ENCODE data around the gene PAPPA. TPM values are rescaled to one million over a fixed set of nuclear protein-coding genes. Genes with fewer than 3 reads are reported as not detected.

The PAPPA gene
- total and polyA plus RNA-seq, 2 experiments from 2014 or later: 0.76 to 0.80 TPM

DNA sequence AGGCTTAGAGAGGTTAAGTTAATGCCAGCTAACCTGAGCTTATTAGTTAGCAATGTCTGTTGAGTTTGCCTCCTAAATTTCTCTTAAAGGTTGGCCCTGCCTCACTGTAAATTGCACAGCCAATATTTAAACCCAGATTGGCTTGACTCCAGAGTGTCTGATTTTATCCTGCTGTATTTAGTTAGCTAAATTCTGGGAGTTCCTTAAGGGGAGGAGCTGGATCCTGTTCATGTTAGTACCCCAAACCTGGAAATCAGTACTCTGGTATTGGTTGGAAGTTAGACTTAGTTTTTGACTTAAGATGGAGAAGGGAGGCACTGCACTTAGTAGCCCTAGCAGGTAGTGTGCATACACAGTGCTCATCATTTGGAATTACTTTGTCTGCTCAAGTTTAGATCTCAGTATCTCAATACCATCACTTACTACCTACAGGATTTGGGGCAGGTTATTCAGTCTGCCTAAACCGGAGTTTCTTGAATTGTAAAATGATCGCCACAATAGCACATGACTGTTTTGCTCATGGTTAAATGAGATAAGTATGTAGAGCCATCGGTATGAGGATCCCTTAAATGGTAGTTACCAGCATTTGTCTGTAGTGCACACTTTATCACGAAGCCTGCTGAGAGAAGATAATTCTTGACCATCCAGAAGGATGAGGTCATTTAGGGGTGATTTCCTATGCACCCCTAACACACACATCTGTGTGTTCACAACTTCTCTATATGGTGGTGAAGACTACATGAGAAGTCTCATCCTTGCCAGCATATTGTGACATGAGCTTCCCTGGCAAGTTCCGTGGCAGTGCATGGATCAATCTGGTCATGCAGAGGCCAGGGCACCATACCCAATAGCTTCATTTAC lies 268.8 kb downstream of the PAPPA start:
- no peak for DNase-seq (ENCODE audit: low read depth in 1 of 2, low spot score in 1 of 2)
- Histone ChIP-seq H3K27me3 (no peaks in the 10 kb centered on the region), H3K4me1 (ENCODE audit: low read depth) (no peaks in the 10 kb centered on the region), H3K27ac (no peak overlapping the region), H3K36me3 (no peaks in the 10 kb centered on the region), H3K9me3 (ENCODE audit: low read depth) (no peaks in the 10 kb centered on the region), H3K4me3 (no peak overlapping the region)
- TF ChIP-seq, protein P1, sequence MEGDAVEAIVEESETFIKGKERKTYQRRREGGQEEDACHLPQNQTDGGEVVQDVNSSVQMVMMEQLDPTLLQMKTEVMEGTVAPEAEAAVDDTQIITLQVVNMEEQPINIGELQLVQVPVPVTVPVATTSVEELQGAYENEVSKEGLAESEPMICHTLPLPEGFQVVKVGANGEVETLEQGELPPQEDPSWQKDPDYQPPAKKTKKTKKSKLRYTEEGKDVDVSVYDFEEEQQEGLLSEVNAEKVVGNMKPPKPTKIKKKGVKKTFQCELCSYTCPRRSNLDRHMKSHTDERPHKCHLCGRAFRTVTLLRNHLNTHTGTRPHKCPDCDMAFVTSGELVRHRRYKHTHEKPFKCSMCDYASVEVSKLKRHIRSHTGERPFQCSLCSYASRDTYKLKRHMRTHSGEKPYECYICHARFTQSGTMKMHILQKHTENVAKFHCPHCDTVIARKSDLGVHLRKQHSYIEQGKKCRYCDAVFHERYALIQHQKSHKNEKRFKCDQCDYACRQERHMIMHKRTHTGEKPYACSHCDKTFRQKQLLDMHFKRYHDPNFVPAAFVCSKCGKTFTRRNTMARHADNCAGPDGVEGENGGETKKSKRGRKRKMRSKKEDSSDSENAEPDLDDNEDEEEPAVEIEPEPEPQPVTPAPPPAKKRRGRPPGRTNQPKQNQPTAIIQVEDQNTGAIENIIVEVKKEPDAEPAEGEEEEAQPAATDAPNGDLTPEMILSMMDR (IDR thresholded peaks at IDR 0.05; ENCODE audit: low read depth, low read length): no peak

DNA sequence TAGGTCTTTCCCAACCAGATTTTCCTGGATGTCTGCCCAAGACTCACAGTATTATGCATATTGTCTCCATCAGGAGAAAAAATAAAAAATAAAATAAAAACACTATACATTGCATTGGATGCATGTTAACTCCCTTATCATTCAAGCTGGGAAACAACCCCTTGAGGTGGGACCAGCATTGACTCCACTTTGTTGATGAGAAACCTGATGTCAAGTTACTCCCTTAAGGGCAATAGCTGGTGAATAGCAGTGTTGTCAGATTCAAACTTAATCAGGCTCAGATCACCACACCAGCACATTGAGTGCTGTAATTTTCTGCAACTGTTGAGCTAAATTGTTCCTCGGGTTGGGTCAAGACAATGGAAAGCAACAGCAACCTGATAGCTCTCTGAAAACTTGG lies 269.6 kb downstream of the PAPPA start:
- no peaks in the 10 kb centered on the region for H3K36me3 ChIP-seq
- TF ChIP-seq, protein P1 (IDR thresholded peaks at IDR 0.05; ENCODE audit: low read depth, low read length): no peak
- no peaks in the 10 kb centered on the region for H3K27me3 ChIP-seq
- no peaks in the 10 kb centered on the region for H3K9me3 ChIP-seq (ENCODE audit: low read depth)
- no peak for DNase-seq (ENCODE audit: low read depth in 1 of 2, low spot score in 1 of 2)
- H3K27ac ChIP-seq: no peak overlapping the region
- H3K4me3 ChIP-seq: no peak overlapping the region
- no peaks in the 10 kb centered on the region for H3K4me1 ChIP-seq (ENCODE audit: low read depth)

DNA sequence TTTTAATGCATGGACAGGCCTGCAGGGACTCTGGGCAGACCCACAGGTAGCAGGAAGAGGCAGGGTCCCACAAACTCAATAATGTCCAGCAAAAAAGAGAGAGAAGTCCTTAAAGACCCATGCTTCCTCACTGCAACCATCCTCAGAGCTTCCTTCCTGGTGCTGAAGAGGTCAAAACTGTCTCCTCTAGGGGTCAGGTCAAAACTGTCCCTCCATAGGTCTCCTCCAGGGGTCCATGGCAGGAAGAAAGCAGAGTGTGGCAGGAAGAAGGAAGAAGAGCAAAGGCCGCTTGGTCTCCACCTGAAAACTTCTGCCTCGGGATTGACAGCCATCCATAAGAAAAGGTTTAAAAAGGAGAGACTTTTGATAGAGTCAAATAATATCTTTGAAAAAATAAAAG lies 271.7 kb downstream of the PAPPA start:
- H3K4me1 ChIP-seq (ENCODE audit: low read depth): no peaks in the 10 kb centered on the region
- no peaks in the 10 kb centered on the region for H3K27me3 ChIP-seq
- no peak overlapping the region for H3K27ac ChIP-seq
- H3K9me3 ChIP-seq (ENCODE audit: low read depth): no peaks in the 10 kb centered on the region
- H3K36me3 ChIP-seq: no peaks in the 10 kb centered on the region
- no peak overlapping the region for H3K4me3 ChIP-seq
- TF ChIP-seq, protein P1 (IDR thresholded peaks at IDR 0.05; ENCODE audit: low read depth, low read length): no peak
- DNase-seq (ENCODE audit: low read depth in 1 of 2, low spot score in 1 of 2): no peak

DNA sequence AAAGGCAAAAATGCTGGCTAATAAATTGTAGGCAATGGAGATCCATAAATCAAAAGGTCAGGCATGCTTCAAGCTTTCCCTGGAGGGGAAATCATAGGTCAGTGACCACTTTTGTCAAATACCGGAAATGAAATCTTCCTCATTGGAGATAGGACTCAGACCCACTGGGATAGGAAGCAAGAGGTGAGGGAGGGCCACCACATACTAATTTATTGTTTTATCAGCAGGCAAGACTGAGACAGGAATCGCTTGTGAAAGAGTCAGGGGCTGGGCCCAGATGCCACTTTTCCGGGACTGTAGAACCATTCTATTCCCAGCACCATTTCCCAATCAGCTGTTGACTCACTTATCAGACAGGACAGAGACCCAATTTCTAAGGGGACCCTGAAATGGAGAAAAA lies 277.3 kb downstream of the PAPPA start:
- no peaks in the 10 kb centered on the region for H3K9me3 ChIP-seq (ENCODE audit: low read depth)
- DNase-seq (ENCODE audit: low read depth in 1 of 2, low spot score in 1 of 2): no peak
- no peak overlapping the region for H3K27ac ChIP-seq
- H3K36me3 ChIP-seq: no peaks in the 10 kb centered on the region
- no peak overlapping the region for H3K4me3 ChIP-seq
- no peaks in the 10 kb centered on the region for H3K27me3 ChIP-seq
- no peaks in the 10 kb centered on the region for H3K4me1 ChIP-seq (ENCODE audit: low read depth)
- TF ChIP-seq, protein P1 (IDR thresholded peaks at IDR 0.05; ENCODE audit: low read depth, low read length): no peak

DNA sequence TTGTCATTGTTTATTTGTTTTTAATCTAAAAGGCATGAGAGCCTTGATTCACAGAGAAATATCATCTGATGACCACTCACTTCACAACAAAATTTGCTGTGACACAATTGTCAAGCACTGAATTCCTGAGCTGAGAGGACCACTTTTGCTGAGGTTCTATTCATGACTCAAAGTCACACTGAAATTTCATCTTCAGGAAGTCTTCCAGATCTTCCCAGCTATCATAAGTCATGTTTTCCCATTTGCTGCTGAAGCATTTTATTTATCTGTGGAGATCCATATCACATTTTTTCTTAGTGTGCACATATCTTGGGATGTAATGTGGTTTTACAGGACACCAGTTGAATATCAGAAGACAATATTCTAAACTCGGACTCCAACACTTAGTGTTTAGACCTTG lies 278.5 kb downstream of the PAPPA start:
- TF ChIP-seq, protein P1 (IDR thresholded peaks at IDR 0.05; ENCODE audit: low read depth, low read length): no peak
- DNase-seq (ENCODE audit: low read depth in 1 of 2, low spot score in 1 of 2): no peak
- Histone ChIP-seq H3K27ac (no peak overlapping the region), H3K4me1 (ENCODE audit: low read depth) (no peaks in the 10 kb centered on the region), H3K4me3 (no peak overlapping the region), H3K9me3 (ENCODE audit: low read depth) (no peaks in the 10 kb centered on the region), H3K27me3 (no peaks in the 10 kb centered on the region), H3K36me3 (no peaks in the 10 kb centered on the region)
